HG03097 (cell line): ENCODE measurements around the gene HS6ST3.

Experiments
- ATAC-seq: cut with Tn5 transposase; IDR thresholded peaks from one replicate; pipeline ENCODE4 v1.9.1; 2021; ENCODE audit not compliant: unreplicated experiment, low FRiP score

Gene HS6ST3

GRCh38 chr13:96636001-96636709 is 546.2 kb downstream of the HS6ST3 start:
- ATAC-seq, result no peak

GRCh38 chr13:96637039-96637438 is 547.1 kb downstream of the HS6ST3 start:
- no peak for ATAC-seq

GRCh38 chr13:96646101-96646500 is 556.2 kb downstream of the HS6ST3 start:
- no peak for ATAC-seq

- ATAC-seq, result no peak
Observed at GRCh38 chr13:96646515-96647211, 556.8 kb downstream of the HS6ST3 start.

- no peak for ATAC-seq
Observed at GRCh38 chr13:96650301-96650886, 560.5 kb downstream of the HS6ST3 start.

GRCh38 chr13:96651598-96651997 is 561.7 kb downstream of the HS6ST3 start:
- no peak for ATAC-seq

GRCh38 chr13:96652506-96652905 is 562.6 kb downstream of the HS6ST3 start:
- no peak for ATAC-seq

- ATAC-seq, result no peak
Observed at GRCh38 chr13:96661612-96662011, 571.7 kb downstream of the HS6ST3 start.

- no peak for ATAC-seq
Observed at GRCh38 chr13:96662036-96662435, 572.1 kb downstream of the HS6ST3 start.

- ATAC-seq, result no peak
Observed at GRCh38 chr13:96667294-96668018, 577.5 kb downstream of the HS6ST3 start.

- no peak for ATAC-seq
Observed at GRCh38 chr13:96671073-96671472, 581.2 kb downstream of the HS6ST3 start.

GRCh38 chr13:96672016-96672415 is 582.1 kb downstream of the HS6ST3 start:
- no peak for ATAC-seq

- no peak for ATAC-seq
Observed at GRCh38 chr13:96673825-96674224, 583.9 kb downstream of the HS6ST3 start.

- ATAC-seq, result no peak
Observed at GRCh38 chr13:96677029-96677428, 587.1 kb downstream of the HS6ST3 start.

GRCh38 chr13:96678801-96679200 is 588.9 kb downstream of the HS6ST3 start:
- no peak for ATAC-seq

- ATAC-seq, result no peak
Observed at GRCh38 chr13:96680898-96681297, 591.0 kb downstream of the HS6ST3 start.

GRCh38 chr13:96681766-96682165 is 591.9 kb downstream of the HS6ST3 start:
- ATAC-seq, result no peak

- no peak for ATAC-seq
Observed at GRCh38 chr13:96684469-96684868, 594.6 kb downstream of the HS6ST3 start.

- ATAC-seq, result no peak
Observed at GRCh38 chr13:96684907-96685306, 595.0 kb downstream of the HS6ST3 start.

GRCh38 chr13:96686286-96686685 is 596.4 kb downstream of the HS6ST3 start:
- no peak for ATAC-seq

- no peak for ATAC-seq
Observed at GRCh38 chr13:96687191-96687590, 597.3 kb downstream of the HS6ST3 start.
